Neural cell (in vitro differentiated cells): ENCODE results near the gene FZR1. TPM values are rescaled to one million over a fixed set of nuclear protein-coding genes. Genes with fewer than 3 reads are reported as not detected.

ENCODE experiments used
- H2AFZ ChIP-seq: fragments of 200-600, 300-800 bp; sonication (generic), shearing (Covaris generic); 2 replicates; pipeline ENCODE4 v1.6.0; 2014; ENCODE audit warnings: low read depth, mild to moderate bottlenecking, antibody characterized with exemption, low read length, moderate library complexity
- H3F3A ChIP-seq: fragments of 200-600 bp; shearing (Covaris generic); 2 replicates; pipeline ENCODE4 v1.6.1; 2016; ENCODE audit warnings: mild to moderate bottlenecking, moderate library complexity, mixed read lengths, antibody characterized with exemption, low read length; ENCODE audit not compliant: insufficient read depth, poor library complexity, severe bottlenecking
- H3K27ac ChIP-seq: fragments of 200-600, 300-800 bp; sonication (generic), shearing (Covaris generic); 2 replicates; pipeline ENCODE4 v1.5.1; 2014; ENCODE audit warnings: mild to moderate bottlenecking, low read length, moderate library complexity
- H3K27me3 ChIP-seq: fragments of 300-800, 200-600 bp; sonication (generic), shearing (Covaris generic); 2 replicates; pipeline ENCODE4 v1.6.0; 2014; ENCODE audit warnings: mild to moderate bottlenecking, low read depth, low read length, moderate library complexity; ENCODE audit not compliant: insufficient read depth
- H3K36me3 ChIP-seq: fragments of 300-800, 200-600 bp; sonication (generic), shearing (Covaris generic); 2 replicates; pipeline ENCODE4 v1.5.1; 2014; ENCODE audit warnings: mild to moderate bottlenecking, antibody characterized with exemption, low read length, moderate library complexity; ENCODE audit not compliant: insufficient read depth
- H3K4me2 ChIP-seq: fragments of 300-800, 200-600 bp; sonication (generic), shearing (Covaris generic); 2 replicates; pipeline ENCODE4 v1.6.0; 2014; ENCODE audit warnings: mild to moderate bottlenecking, low read length
- H3K4me3 ChIP-seq: fragments of 300-800, 200-600 bp; sonication (generic), shearing (Covaris generic); 2 replicates; pipeline ENCODE4 v1.5.1; 2014; ENCODE audit warnings: mild to moderate bottlenecking, low read length, moderate library complexity
- H3K79me2 ChIP-seq: fragments of 200-600 bp; shearing (Covaris generic); replicated peaks from 2 replicates; pipeline ENCODE4 v1.6.0; 2014; ENCODE audit warnings: mild to moderate bottlenecking, low read length, moderate library complexity; ENCODE audit not compliant: insufficient read depth
- H3K9ac ChIP-seq: fragments of 300-800, 200-600 bp; sonication (generic), shearing (Covaris generic); 2 replicates; pipeline ENCODE4 v1.6.1; 2016; ENCODE audit warnings: mild to moderate bottlenecking, low read length, mixed read lengths
- H3K9me2 ChIP-seq: fragments of 200-600 bp; shearing (Covaris generic); 2 replicates; pipeline ENCODE4 v1.6.1; 2016; ENCODE audit warnings: mild to moderate bottlenecking, low read length, mixed read lengths; ENCODE audit not compliant: insufficient read depth
- H3K9me3 ChIP-seq: fragments of 200-600, 300-800 bp; sonication (generic), shearing (Covaris generic); 2 replicates; pipeline ENCODE4 v1.6.1; 2016; ENCODE audit warnings: mild to moderate bottlenecking, mixed run types, low read length, moderate library complexity, mixed read lengths
- H4K20me1 ChIP-seq: fragments of 200-600 bp; shearing (Covaris generic); 2 replicates; pipeline ENCODE4 v1.6.1; 2016; ENCODE audit warnings: mild to moderate bottlenecking, mixed run types; ENCODE audit not compliant: insufficient read depth
- EP300 ChIP-seq: fragments of 450-650 bp; conservative IDR thresholded peaks from 2 replicates; pipeline ENCODE4 v1.6.1; 2014; ENCODE audit warnings: antibody characterized with exemption, mild to moderate bottlenecking, moderate library complexity; ENCODE audit not compliant: poor library complexity, severe bottlenecking
- EZH2 ChIP-seq: fragments of 200-600, 300-800 bp; shearing (Covaris generic), sonication (generic); IDR thresholded peaks from 2 replicates; pipeline ENCODE4 v1.6.1; 2014; ENCODE audit warnings: antibody characterized with exemption, low read length, borderline replicate concordance, mild to moderate bottlenecking; ENCODE audit not compliant: insufficient read depth, poor library complexity, severe bottlenecking
- MXI1 ChIP-seq: fragments of 450-650 bp; conservative IDR thresholded peaks from 2 replicates; pipeline ENCODE4 v1.6.1; 2014; ENCODE audit warnings: antibody characterized with exemption, mild to moderate bottlenecking; ENCODE audit not compliant: poor library complexity, severe bottlenecking
- POLR2AphosphoS5 ChIP-seq: IDR thresholded peaks from 2 replicates; pipeline ENCODE4 v1.6.1; 2012
- RAD21 ChIP-seq: fragments of 450-650 bp; conservative IDR thresholded peaks from 2 replicates; pipeline ENCODE4 v1.6.1; 2014; ENCODE audit warnings: antibody characterized with exemption, mild to moderate bottlenecking, moderate library complexity
- SMC3 ChIP-seq: fragments of 450-650 bp; conservative IDR thresholded peaks from 2 replicates; pipeline ENCODE4 v1.6.1; 2014; ENCODE audit warnings: antibody characterized with exemption, mild to moderate bottlenecking, moderate library complexity; ENCODE audit not compliant: poor library complexity
- TAF1 ChIP-seq: IDR thresholded peaks from 2 replicates; pipeline ENCODE4 v1.6.1; 2012; ENCODE audit warnings: low read depth
- polyA plus RNA-seq: library from polyadenylated mRNA; depleted of rRNA; stranded (reverse); fragments of >200 nt; gene quantifications from 2 replicates; pipeline ENCODE4 v1.2.3, GENCODE V29; 2014
- TF ChIP-seq, protein P1 (sequence below): IDR thresholded peaks from 2 replicates; pipeline ENCODE4 v1.6.1; 2012; ENCODE audit warnings: borderline replicate concordance
- TF ChIP-seq, protein P2 (sequence below): fragments of 450-650 bp; IDR thresholded peaks from 2 replicates; pipeline ENCODE4 v1.5.1; 2014; ENCODE audit warnings: antibody characterized with exemption, mild to moderate bottlenecking, moderate library complexity; ENCODE audit not compliant: poor library complexity, severe bottlenecking

Gene FZR1
- polyA plus RNA-seq, 1 donor from 2014 or later = 55.7 TPM

DNA sequence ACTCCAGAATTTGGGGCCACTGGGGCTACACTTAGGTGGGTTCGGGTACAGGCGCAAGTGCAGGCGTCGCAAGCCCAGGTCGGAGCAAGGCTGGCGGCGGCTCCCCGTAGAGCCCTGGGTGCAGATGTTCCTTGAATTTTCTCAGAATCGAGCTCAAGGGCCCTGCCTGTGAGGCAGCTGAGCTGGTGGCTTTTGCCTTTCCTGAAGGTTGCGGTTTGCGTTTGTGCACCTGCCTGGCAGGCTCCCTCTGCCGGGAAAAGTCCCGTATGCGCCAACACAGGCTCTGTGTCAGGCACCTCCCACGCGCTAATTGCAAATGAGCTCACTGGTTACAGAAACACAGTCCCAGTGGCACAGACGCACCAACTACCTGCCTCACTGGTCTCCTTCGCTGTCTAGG lies 11.6 kb upstream of the FZR1 start:
- Histone ChIP-seq H2AFZ (no peak overlapping the region), H3K4me2 (no peak overlapping the region), H3K4me3 (no peak overlapping the region), H3K79me2 (peaks cover 8% of the 10 kb centered on the region), H3K27ac (no peak overlapping the region), H3K36me3 (no peaks in the 10 kb centered on the region), H4K20me1 (no peaks in the 10 kb centered on the region), H3K9me3 (no peaks in the 10 kb centered on the region), H3K9ac (no peak overlapping the region), H3F3A (no peaks in the 10 kb centered on the region), H3K27me3 (no peaks in the 10 kb centered on the region), H3K9me2 (no peaks in the 10 kb centered on the region)
- no peak for TF ChIP-seq EZH2
- TF ChIP-seq, protein P1, sequence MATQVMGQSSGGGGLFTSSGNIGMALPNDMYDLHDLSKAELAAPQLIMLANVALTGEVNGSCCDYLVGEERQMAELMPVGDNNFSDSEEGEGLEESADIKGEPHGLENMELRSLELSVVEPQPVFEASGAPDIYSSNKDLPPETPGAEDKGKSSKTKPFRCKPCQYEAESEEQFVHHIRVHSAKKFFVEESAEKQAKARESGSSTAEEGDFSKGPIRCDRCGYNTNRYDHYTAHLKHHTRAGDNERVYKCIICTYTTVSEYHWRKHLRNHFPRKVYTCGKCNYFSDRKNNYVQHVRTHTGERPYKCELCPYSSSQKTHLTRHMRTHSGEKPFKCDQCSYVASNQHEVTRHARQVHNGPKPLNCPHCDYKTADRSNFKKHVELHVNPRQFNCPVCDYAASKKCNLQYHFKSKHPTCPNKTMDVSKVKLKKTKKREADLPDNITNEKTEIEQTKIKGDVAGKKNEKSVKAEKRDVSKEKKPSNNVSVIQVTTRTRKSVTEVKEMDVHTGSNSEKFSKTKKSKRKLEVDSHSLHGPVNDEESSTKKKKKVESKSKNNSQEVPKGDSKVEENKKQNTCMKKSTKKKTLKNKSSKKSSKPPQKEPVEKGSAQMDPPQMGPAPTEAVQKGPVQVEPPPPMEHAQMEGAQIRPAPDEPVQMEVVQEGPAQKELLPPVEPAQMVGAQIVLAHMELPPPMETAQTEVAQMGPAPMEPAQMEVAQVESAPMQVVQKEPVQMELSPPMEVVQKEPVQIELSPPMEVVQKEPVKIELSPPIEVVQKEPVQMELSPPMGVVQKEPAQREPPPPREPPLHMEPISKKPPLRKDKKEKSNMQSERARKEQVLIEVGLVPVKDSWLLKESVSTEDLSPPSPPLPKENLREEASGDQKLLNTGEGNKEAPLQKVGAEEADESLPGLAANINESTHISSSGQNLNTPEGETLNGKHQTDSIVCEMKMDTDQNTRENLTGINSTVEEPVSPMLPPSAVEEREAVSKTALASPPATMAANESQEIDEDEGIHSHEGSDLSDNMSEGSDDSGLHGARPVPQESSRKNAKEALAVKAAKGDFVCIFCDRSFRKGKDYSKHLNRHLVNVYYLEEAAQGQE = no peak
- TF ChIP-seq, protein P2, sequence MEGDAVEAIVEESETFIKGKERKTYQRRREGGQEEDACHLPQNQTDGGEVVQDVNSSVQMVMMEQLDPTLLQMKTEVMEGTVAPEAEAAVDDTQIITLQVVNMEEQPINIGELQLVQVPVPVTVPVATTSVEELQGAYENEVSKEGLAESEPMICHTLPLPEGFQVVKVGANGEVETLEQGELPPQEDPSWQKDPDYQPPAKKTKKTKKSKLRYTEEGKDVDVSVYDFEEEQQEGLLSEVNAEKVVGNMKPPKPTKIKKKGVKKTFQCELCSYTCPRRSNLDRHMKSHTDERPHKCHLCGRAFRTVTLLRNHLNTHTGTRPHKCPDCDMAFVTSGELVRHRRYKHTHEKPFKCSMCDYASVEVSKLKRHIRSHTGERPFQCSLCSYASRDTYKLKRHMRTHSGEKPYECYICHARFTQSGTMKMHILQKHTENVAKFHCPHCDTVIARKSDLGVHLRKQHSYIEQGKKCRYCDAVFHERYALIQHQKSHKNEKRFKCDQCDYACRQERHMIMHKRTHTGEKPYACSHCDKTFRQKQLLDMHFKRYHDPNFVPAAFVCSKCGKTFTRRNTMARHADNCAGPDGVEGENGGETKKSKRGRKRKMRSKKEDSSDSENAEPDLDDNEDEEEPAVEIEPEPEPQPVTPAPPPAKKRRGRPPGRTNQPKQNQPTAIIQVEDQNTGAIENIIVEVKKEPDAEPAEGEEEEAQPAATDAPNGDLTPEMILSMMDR = no peak
- TF ChIP-seq RAD21 = no peak
- no peak for TF ChIP-seq POLR2AphosphoS5
- TF ChIP-seq SMC3 = no peak
- no peak for TF ChIP-seq EP300

DNA sequence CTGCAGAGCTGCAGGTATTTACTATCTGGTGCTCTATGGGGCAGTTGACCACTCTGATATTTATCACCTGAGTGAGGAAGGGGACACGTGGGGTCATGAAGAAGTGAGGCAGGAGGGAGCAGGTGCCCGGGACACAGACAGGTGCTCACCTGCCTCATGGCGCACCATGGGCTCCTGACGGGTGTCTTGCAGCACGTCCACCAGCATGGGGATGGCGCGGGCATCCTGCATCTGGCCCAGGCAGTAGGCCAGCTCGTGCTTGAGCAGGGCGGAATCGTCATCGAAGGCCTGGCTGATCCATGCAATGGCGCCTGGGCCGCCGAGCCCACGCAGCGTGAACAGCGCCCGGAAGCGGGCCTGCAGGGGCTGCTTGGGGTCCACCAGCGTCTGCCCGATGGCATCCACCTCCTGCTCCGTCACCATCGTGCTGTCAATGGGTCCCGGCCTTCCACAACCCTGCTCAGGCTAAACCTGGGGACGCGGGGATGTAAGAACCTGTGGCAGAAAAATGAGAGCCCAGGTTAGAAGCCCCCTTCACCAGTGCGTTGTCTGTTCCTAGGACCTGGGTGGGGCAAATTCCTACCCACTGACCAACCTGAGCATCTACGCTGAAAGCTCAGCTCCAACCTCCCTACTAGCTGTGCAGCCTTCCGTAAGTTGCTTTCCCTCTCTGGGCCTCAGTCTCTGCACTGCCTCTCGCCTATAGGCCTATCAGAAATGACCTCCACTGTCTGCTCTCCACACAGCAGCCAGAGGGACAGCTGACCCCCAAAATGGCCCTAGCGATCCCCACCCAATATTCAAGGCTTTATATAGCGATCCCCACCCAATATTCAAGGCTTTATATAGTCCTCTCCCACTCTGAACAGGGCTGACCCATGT lies 9.5 kb upstream of the FZR1 start:
- H3K79me2 ChIP-seq = peaks cover 15% of the 10 kb centered on the region
- no peaks in the 10 kb centered on the region for H3K9me3 ChIP-seq
- H3K27me3 ChIP-seq = no peaks in the 10 kb centered on the region
- no peak overlapping the region for H3K4me3 ChIP-seq
- no peaks in the 10 kb centered on the region for H3K9me2 ChIP-seq
- no peaks in the 10 kb centered on the region for H3F3A ChIP-seq
- no peaks in the 10 kb centered on the region for H3K36me3 ChIP-seq
- no peak overlapping the region for H2AFZ ChIP-seq
- TF ChIP-seq TAF1 (no peak), EP300 (no peak), EZH2 (no peak), POLR2AphosphoS5 (no peak), MXI1 (no peak), SMC3 (no peak), RAD21 (no peak)
- TF ChIP-seq, protein P1 = no peak
- TF ChIP-seq, protein P2 = no peak
- H3K9ac ChIP-seq = no peak overlapping the region
- no peak overlapping the region for H3K27ac ChIP-seq
- H4K20me1 ChIP-seq = no peaks in the 10 kb centered on the region
- no peak overlapping the region for H3K4me2 ChIP-seq
